WTC11 (cell line): ENCODE results near the gene MLN. TPM values are rescaled to one million over a fixed set of nuclear protein-coding genes. Genes with fewer than 3 reads are reported as not detected.

Experiments used
- ATAC-seq: fragments of 200-7000 bp; cut with Tn5 transposase; 2 replicates; pipeline ENCODE4 v1.10.0; 2021; ENCODE audit warnings: mild to moderate bottlenecking, moderate library complexity
- CTCF ChIA-PET: fragments of 300-600 bp; sonication (Branson Sonifier 250); formaldehyde crosslinking; loops from one replicate; lab custom pipeline; 2021; ENCODE audit warnings: antibody characterized with exemption; lab: Charles Lee
- POLR2A ChIA-PET: fragments of 350-600 bp; sonication (Branson Sonifier 250); formaldehyde crosslinking; loops from one replicate; lab custom pipeline; 2021; ENCODE audit warnings: antibody characterized with exemption; lab: Charles Lee
- DNase-seq: peaks from one replicate; pipeline ENCODE4 v3.0.0; 2021; ENCODE audit warnings: low spot score
- H3K27ac Mint-ChIP-seq: 2 replicates; pipeline ENCODE4 v1.8.0; 2021; ENCODE audit warnings: mixed read lengths
- H3K27me3 Mint-ChIP-seq: 2 replicates; pipeline ENCODE4 v1.8.0; 2021; ENCODE audit warnings: low read depth, mild to moderate bottlenecking, moderate library complexity, mixed read lengths
- H3K36me3 Mint-ChIP-seq: 2 replicates; pipeline ENCODE4 v1.8.0; 2021; ENCODE audit warnings: mixed read lengths
- H3K4me1 Mint-ChIP-seq: 2 replicates; pipeline ENCODE4 v1.8.0; 2022; ENCODE audit warnings: mixed read lengths
- H3K4me3 Mint-ChIP-seq: 2 replicates; pipeline ENCODE4 v1.8.0; 2021; ENCODE audit warnings: mild to moderate bottlenecking, moderate library complexity, mixed read lengths
- H3K9me3 Mint-ChIP-seq: 2 replicates; pipeline ENCODE4 v1.8.0; 2021; ENCODE audit warnings: mixed read lengths
- ETV6 ChIP-seq: sonication (generic); formaldehyde crosslinking; IDR thresholded peaks from 2 replicates; pipeline ENCODE4 v1.8.1; 2022; ENCODE audit warnings: mild to moderate bottlenecking, missing genetic modification reagents
- FOXJ3 ChIP-seq: sonication (generic); formaldehyde crosslinking; IDR thresholded peaks from 2 replicates; pipeline ENCODE4 v1.9.0; 2021; ENCODE audit warnings: missing genetic modification reagents, mild to moderate bottlenecking, borderline replicate concordance
- FOXP1 ChIP-seq: sonication (generic); formaldehyde crosslinking; IDR thresholded peaks from 2 replicates; pipeline ENCODE4 v1.8.0; 2022; ENCODE audit warnings: missing genetic modification reagents, mild to moderate bottlenecking, moderate library complexity, borderline replicate concordance
- GABPB1 ChIP-seq: sonication (generic); formaldehyde crosslinking; IDR thresholded peaks from 2 replicates; pipeline ENCODE4 v1.8.1; 2023; ENCODE audit warnings: mild to moderate bottlenecking, missing genetic modification reagents
- GRHL2 ChIP-seq: fragments of 250-450 bp; sonication (Bioruptor Pico); IDR thresholded peaks from 2 replicates; pipeline ENCODE4 v1.8.0; 2022; ENCODE audit warnings: mild to moderate bottlenecking, moderate library complexity; ENCODE audit not compliant: insufficient replicate concordance, severe bottlenecking
- GTF2I ChIP-seq: fragments of 250-450 bp; sonication (Bioruptor Pico); conservative IDR thresholded peaks from 2 replicates; pipeline ENCODE4 v1.4.0; 2021; ENCODE audit warnings: mild to moderate bottlenecking
- MXD4 ChIP-seq: fragments of 250-450 bp; sonication (Bioruptor Pico); IDR thresholded peaks from 2 replicates; pipeline ENCODE4 v1.8.0; 2021; ENCODE audit warnings: mild to moderate bottlenecking, moderate library complexity, borderline replicate concordance
- NFATC4 ChIP-seq: fragments of 250-450 bp; sonication (Bioruptor Pico); IDR thresholded peaks from 2 replicates; pipeline ENCODE4 v1.9.0; 2021; ENCODE audit warnings: mild to moderate bottlenecking
- NR2C2 ChIP-seq: sonication (generic); formaldehyde crosslinking; IDR thresholded peaks from 2 replicates; pipeline ENCODE4 v1.8.0; 2022; ENCODE audit warnings: mild to moderate bottlenecking, missing genetic modification reagents
- PRDM15 ChIP-seq: sonication (generic); formaldehyde crosslinking; IDR thresholded peaks from 2 replicates; pipeline ENCODE4 v1.8.0; 2022; ENCODE audit warnings: missing genetic modification reagents
- PRRX2 ChIP-seq: fragments of 250-450 bp; sonication (Bioruptor Pico); IDR thresholded peaks from 2 replicates; pipeline ENCODE4 v1.8.0; 2021; ENCODE audit warnings: mild to moderate bottlenecking
- SMAD3 ChIP-seq: sonication (generic); formaldehyde crosslinking; IDR thresholded peaks from 2 replicates; pipeline ENCODE4 v1.8.0; 2022; ENCODE audit warnings: missing genetic modification reagents, mild to moderate bottlenecking, borderline replicate concordance
- TCF7 ChIP-seq: sonication (generic); formaldehyde crosslinking; IDR thresholded peaks from 2 replicates; pipeline ENCODE4 v1.8.0; 2022; ENCODE audit warnings: mild to moderate bottlenecking, low read depth, missing genetic modification reagents, moderate library complexity
- TEAD4 ChIP-seq: sonication (generic); formaldehyde crosslinking; IDR thresholded peaks from 2 replicates; pipeline ENCODE4 v1.8.0; 2022; ENCODE audit warnings: mild to moderate bottlenecking, missing genetic modification reagents
- ZBTB43 ChIP-seq: sonication (generic); formaldehyde crosslinking; IDR thresholded peaks from 2 replicates; pipeline ENCODE4 v1.8.1; 2023; ENCODE audit warnings: mild to moderate bottlenecking, missing genetic modification reagents
- ZNF219 ChIP-seq: sonication (generic); formaldehyde crosslinking; IDR thresholded peaks from 2 replicates; pipeline ENCODE4 v1.8.0; 2023; ENCODE audit warnings: missing genetic modification reagents, mild to moderate bottlenecking, borderline replicate concordance
- ZNF396 ChIP-seq: fragments of 250-450 bp; sonication (Bioruptor Pico); IDR thresholded peaks from 2 replicates; pipeline ENCODE4 v1.8.0; 2021; ENCODE audit warnings: mild to moderate bottlenecking, moderate library complexity, borderline replicate concordance
- total RNA-seq: library from RNA; stranded (reverse); gene quantifications from 3 replicates; pipeline ENCODE4 v1.2.3, GENCODE V29; 2021
- TF ChIP-seq, protein P1 (sequence below): fragments of 200-600 bp; IDR thresholded peaks from 2 replicates; pipeline ENCODE4 v1.8.0; 2022; ENCODE audit warnings: antibody characterized with exemption
- TF ChIP-seq, protein P2 (sequence below): sonication (generic); formaldehyde crosslinking; IDR thresholded peaks from 2 replicates; pipeline ENCODE4 v1.8.1; 2023; ENCODE audit warnings: mild to moderate bottlenecking, missing genetic modification reagents, moderate library complexity

Gene MLN
- total RNA-seq, 1 experiment from 2014 or later, result not detected

DNA sequence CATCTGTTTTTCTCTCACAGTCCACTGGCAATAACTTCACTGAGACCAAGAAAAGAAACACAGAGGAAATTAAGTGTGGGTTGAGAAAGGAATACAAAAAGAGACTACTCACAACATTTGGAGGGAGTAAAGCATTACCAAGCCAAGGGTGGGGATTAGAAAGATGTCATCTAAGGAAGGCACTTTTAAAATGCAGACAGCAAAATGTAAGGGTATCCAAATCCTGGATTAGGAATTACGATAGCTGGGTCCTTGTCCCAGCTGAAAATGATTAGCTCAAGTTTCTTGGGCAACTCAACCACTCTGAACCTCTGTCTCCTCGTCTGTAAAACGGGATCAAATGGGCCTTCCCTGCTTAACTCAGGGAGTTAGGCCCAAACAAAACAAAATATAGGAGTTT, 17.1 kb downstream of the MLN start (continued):
- no peak for TF ChIP-seq TCF7 (CRISPR knock-in tag)
- TF ChIP-seq PRDM15 (CRISPR knock-in tag), result no peak
- TF ChIP-seq GRHL2 (CRISPR knock-in tag), result no peak
- no peak for TF ChIP-seq MXD4 (CRISPR knock-in tag)

DNA sequence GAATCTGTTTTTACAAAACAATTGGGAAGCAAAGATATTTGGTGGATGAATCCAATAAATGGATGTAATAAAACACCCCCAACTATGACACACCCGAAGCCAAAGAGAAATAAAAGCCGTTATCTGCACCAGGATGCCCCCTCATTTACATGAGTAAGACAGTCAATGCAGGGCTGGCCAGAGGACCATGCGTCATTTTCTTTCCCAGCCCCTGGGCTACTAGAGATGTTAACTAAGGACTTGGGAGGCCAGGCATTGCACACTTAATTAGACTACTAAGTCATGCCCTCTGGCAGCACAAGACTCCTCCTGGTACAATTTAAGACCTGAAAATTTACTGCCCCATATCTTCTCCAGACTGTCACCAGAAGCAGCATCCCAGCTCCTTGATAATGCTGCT, 18.0 kb downstream of the MLN start:
- no peak for TF ChIP-seq FOXJ3
- TF ChIP-seq, protein P1, sequence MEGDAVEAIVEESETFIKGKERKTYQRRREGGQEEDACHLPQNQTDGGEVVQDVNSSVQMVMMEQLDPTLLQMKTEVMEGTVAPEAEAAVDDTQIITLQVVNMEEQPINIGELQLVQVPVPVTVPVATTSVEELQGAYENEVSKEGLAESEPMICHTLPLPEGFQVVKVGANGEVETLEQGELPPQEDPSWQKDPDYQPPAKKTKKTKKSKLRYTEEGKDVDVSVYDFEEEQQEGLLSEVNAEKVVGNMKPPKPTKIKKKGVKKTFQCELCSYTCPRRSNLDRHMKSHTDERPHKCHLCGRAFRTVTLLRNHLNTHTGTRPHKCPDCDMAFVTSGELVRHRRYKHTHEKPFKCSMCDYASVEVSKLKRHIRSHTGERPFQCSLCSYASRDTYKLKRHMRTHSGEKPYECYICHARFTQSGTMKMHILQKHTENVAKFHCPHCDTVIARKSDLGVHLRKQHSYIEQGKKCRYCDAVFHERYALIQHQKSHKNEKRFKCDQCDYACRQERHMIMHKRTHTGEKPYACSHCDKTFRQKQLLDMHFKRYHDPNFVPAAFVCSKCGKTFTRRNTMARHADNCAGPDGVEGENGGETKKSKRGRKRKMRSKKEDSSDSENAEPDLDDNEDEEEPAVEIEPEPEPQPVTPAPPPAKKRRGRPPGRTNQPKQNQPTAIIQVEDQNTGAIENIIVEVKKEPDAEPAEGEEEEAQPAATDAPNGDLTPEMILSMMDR, result no peak
- no peak for TF ChIP-seq FOXP1
- TF ChIP-seq TEAD4, result no peak
- no peak for TF ChIP-seq NR2C2 (CRISPR knock-in tag)
- no peak for TF ChIP-seq SMAD3 (CRISPR knock-in tag)
- TF ChIP-seq, protein P2, sequence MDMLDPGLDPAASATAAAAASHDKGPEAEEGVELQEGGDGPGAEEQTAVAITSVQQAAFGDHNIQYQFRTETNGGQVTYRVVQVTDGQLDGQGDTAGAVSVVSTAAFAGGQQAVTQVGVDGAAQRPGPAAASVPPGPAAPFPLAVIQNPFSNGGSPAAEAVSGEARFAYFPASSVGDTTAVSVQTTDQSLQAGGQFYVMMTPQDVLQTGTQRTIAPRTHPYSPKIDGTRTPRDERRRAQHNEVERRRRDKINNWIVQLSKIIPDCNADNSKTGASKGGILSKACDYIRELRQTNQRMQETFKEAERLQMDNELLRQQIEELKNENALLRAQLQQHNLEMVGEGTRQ, result no peak
- no peak for TF ChIP-seq GTF2I (CRISPR knock-in tag)
- TF ChIP-seq NFATC4 (CRISPR knock-in tag), result no peak
- no peak for TF ChIP-seq ZNF396 (CRISPR knock-in tag)
- no peak for TF ChIP-seq GABPB1 (CRISPR knock-in tag)
- TF ChIP-seq ZBTB43 (CRISPR knock-in tag), result no peak
- TF ChIP-seq ETV6 (CRISPR knock-in tag), result no peak
- no peak for TF ChIP-seq PRRX2 (CRISPR knock-in tag)
- TF ChIP-seq ZNF219, result no peak

More for the DNA sequence above, 18.0 kb downstream of the MLN start:
- no peak for ATAC-seq
- Mint-ChIP-seq H3K27ac (no peak overlapping the region; the same call in 1 of the 2 replicates), H3K4me3 (peak overlapping the region; percentile 86), H3K9me3 (no peaks in the 10 kb centered on the region), H3K27me3 (no peaks in the 10 kb centered on the region), H3K36me3 (peaks cover 22% of the 10 kb centered on the region), H3K4me1 (peaks cover 73% of the 10 kb centered on the region)
- POLR2A ChIA-PET, result no interaction called here
- CTCF ChIA-PET, result interaction anchor here (4.2 kb wide), 1 partner anchor 15 kb away, joined by 29 read pairs; no protein-coding TSS in a partner anchor
- no peak for DNase-seq
